ENCODE data around the gene RAB3GAP2.
"Not testable (repeated sequence)": the region's sequence is repeated elsewhere in the genome, so short reads cannot be mapped to it uniquely, and the experiment has no call there.

Gene RAB3GAP2

GRCh38 chr1:220188538-220188937 is 83.7 kb downstream of the RAB3GAP2 start:
- no peak for DNase-seq

GRCh38 chr1:220186752-220187151 is 85.5 kb downstream of the RAB3GAP2 start:
- no peak for DNase-seq

GRCh38 chr1:220184506-220184905 is 87.7 kb downstream of the RAB3GAP2 start:
- DNase-seq: no peak

GRCh38 chr1:220182656-220183055 is 89.6 kb downstream of the RAB3GAP2 start:
- DNase-seq: no peak

- no peak for DNase-seq
Observed at GRCh38 chr1:220182111-220182510, 90.1 kb downstream of the RAB3GAP2 start.

- no peak for DNase-seq
Observed at GRCh38 chr1:220176540-220176939, 95.7 kb downstream of the RAB3GAP2 start.

GRCh38 chr1:220170836-220171526 is 101.3 kb downstream of the RAB3GAP2 start:
- DNase-seq: no peak

GRCh38 chr1:220169887-220170286 is 102.4 kb downstream of the RAB3GAP2 start:
- DNase-seq: not testable (repeated sequence)

GRCh38 chr1:220166853-220167252 is 105.4 kb downstream of the RAB3GAP2 start:
- no peak for DNase-seq

- DNase-seq: no peak
Observed at GRCh38 chr1:220164517-220164916, 107.7 kb downstream of the RAB3GAP2 start.

GRCh38 chr1:220164116-220164515 is 108.1 kb downstream of the RAB3GAP2 start:
- no peak for DNase-seq

- DNase-seq: no peak
Observed at GRCh38 chr1:220160027-220160426, 112.2 kb downstream of the RAB3GAP2 start.

GRCh38 chr1:220159041-220159440 is 113.2 kb downstream of the RAB3GAP2 start:
- DNase-seq: no peak

GRCh38 chr1:220158530-220158929 is 113.7 kb downstream of the RAB3GAP2 start:
- not testable (repeated sequence) for DNase-seq

GRCh38 chr1:220157738-220158137 is 114.5 kb downstream of the RAB3GAP2 start:
- DNase-seq: no peak

GRCh38 chr1:220156620-220157146 is 115.6 kb downstream of the RAB3GAP2 start:
- no peak for DNase-seq

- DNase-seq: no peak
Observed at GRCh38 chr1:220153147-220153546, 119.1 kb downstream of the RAB3GAP2 start.

GRCh38 chr1:220151454-220151853 is 120.8 kb downstream of the RAB3GAP2 start:
- no peak for DNase-seq

- no peak for DNase-seq
Observed at GRCh38 chr1:220149742-220150141, 122.5 kb downstream of the RAB3GAP2 start.

GRCh38 chr1:220144051-220144450 is 128.2 kb downstream of the RAB3GAP2 start:
- DNase-seq: no peak

GRCh38 chr1:220139966-220140365 is 132.3 kb downstream of the RAB3GAP2 start:
- DNase-seq: no peak

GRCh38 chr1:220137019-220137786 is 135.1 kb downstream of the RAB3GAP2 start:
- no peak for DNase-seq

GRCh38 chr1:220135755-220136154 is 136.5 kb downstream of the RAB3GAP2 start:
- no peak for DNase-seq

Data from GOT3 (cell line).